GM12891 (cell line): ENCODE measurements around the gene ARHGAP12.
"Not testable (repeated sequence)": the region's sequence is repeated elsewhere in the genome, so short reads cannot be mapped to it uniquely, and the experiment has no call there.

Experiments used
- DNase-seq: peaks from one replicate; pipeline ENCODE4 v3.0.0; 2011; ENCODE audit warnings: low spot score; ENCODE audit not compliant: insufficient read length
- FAIRE-seq: peaks from 2 replicates; lab custom pipeline; 2011; peaks lifted over from hg19 to GRCh38; lab: Jason Lieb, UNC
- PAX5 ChIP-seq: IDR thresholded peaks from 2 replicates; pipeline ENCODE4 v1.6.1; 2011; ENCODE audit warnings: low read length, moderate library complexity, mild to moderate bottlenecking; ENCODE audit not compliant: insufficient read depth, severe bottlenecking
- POLR2A ChIP-seq: IDR thresholded peaks from 2 replicates; pipeline ENCODE4 v1.6.1; 2011; ENCODE audit warnings: low read depth, low read length, control low read depth
- POLR2AphosphoS5 ChIP-seq: IDR thresholded peaks from 2 replicates; pipeline ENCODE4 v1.6.1; 2011; ENCODE audit warnings: low read depth, low read length, control low read depth
- POU2F2 ChIP-seq: IDR thresholded peaks from 2 replicates; pipeline ENCODE4 v1.6.1; 2011; ENCODE audit warnings: low read depth, mild to moderate bottlenecking, control low read depth, low read length, moderate library complexity
- SPI1 ChIP-seq: IDR thresholded peaks from 2 replicates; pipeline ENCODE4 v1.6.1; 2011; ENCODE audit warnings: low read depth, low read length, control low read depth
- TAF1 ChIP-seq: IDR thresholded peaks from 2 replicates; pipeline ENCODE4 v1.6.1; 2011; ENCODE audit warnings: low read depth, low read length, control low read depth

Gene ARHGAP12

DNA sequence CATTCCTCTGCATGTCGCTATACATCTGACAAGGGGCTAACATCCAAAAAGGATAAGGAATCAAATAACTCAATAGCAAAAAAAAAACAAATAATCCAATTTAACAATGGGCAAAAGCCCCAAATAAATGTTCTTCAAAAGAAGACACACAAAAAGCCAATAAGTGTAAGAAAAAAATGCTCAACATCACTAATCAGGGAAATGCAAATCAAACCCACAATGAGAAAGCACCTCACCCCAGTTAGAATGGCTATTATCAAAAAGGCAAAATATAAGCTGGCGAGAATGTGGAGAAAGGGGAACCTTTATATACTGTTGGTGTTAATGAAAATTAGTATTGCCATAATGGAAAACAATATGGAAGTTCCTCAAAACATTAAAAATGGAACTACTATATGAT, 14.3 kb downstream of the ARHGAP12 start:
- FAIRE-seq (no peak), DNase-seq (no peak)
- TF ChIP-seq TAF1 (no peak), POU2F2 (no peak), SPI1 (no peak), POLR2AphosphoS5 (no peak), PAX5 (no peak), POLR2A (no peak)

DNA sequence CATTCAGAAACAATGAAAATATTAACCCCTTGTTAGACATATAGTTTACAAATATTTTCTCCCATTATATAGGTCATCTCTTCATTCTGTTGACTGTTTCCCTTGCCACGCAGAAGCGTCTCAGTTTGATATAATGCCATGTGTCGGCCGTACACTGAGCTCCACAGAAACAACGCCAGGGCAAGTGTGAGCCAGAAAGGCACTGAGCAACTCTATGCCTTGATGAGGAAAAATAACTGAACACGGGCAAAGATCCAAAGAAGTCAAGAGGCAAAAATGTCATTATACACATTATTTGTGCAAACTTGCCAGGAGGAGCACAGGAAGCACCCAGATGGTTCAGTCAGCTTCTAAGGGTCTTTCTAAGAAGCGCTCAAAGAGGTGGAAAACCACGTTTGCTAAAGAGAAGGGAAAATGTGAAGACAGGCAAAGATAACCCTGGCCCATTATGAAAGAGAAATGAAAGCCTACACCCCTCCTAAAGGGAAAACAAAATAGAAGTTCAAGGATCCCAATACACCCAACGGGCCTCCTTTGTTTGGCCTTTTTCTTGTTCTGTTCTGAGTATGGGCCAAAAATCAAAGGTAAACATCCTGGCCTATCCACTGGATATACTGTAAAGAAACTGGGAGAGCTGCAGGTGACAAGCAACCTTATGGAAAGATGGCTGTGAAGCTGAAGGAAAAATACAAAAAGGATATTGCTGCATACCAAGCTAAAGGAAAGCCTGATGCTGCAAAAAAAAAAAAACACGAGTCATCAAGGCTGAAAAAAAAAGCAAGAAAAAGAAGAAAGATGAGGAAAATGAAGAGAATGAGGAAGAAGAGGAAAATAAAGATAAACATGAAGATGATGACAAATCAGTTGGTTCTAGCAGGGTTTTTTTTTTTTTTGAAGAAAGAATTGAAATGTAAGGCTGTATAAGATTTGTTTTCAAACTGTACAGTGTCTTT, 15.5 kb downstream of the ARHGAP12 start:
- TF ChIP-seq TAF1 (no peak), POLR2A (no peak), PAX5 (no peak)
- DNase-seq = no peak
- no peak for FAIRE-seq

DNA sequence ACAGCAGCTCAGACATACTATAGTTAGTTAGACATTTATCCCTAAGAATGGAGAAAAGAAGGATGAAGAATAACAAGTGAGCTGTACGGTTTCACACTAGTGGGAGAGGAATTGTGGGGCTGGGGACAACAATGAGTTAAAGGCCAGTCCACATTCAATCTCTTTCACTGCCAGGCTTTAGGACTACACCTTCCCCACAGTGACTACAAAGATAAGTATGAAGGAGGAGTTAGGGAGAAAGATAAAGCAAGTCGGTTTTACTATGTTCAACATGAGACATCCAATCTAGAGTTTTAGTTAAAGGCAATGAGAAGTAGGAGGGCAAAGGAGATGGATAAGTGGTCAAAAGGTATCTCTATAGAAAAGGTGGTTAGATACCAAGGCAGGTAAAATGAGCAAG, 16.3 kb downstream of the ARHGAP12 start:
- TF ChIP-seq SPI1 (no peak), POLR2A (no peak), POLR2AphosphoS5 (no peak), POU2F2 (no peak), PAX5 (no peak), TAF1 (no peak)
- DNase-seq (no peak), FAIRE-seq (no peak)

DNA sequence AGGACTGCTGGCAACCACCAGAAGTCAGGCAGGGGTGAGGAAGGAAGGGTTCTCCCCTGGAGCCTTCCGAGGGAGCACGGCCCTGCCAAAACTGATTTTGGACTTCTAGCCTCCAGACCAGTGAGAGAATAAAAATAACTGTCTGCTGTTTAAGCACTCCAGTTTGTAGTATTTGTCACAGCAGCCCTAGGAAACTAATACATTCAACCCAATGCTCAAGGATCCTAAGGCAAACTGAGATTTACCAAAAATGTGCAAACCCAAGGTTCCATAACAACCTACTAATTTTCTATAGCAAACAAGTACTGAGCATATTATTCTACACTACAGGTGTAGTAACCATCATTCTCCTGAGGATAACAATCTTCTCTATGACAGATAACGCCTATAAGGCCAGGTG, 18.6 kb downstream of the ARHGAP12 start:
- DNase-seq (no peak), FAIRE-seq (no peak)
- TF ChIP-seq SPI1 = no peak
- no peak for TF ChIP-seq TAF1
- TF ChIP-seq POLR2AphosphoS5 = no peak
- no peak for TF ChIP-seq POLR2A
- TF ChIP-seq PAX5 = no peak
- no peak for TF ChIP-seq POU2F2

DNA sequence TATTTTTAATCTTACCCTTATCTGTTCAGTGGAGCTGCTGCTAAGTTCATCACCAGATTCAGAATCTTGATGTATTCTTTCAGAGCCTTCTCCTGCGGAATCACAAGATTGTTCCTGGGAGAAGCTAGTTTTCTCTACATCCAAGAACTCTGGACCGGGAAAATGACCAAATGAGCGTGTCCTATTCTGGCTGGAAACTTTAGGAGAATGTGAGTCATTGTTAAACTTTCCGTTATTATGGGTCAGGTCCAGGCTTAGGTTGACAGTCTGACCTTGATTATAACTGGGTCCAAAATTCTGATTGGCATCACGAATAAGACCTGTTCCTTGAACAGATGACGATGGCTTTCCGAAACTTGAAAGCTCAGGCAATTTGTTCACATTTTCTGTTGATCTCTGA, 20.5 kb downstream of the ARHGAP12 start:
- FAIRE-seq (no peak), DNase-seq (no peak)
- no peak for TF ChIP-seq POLR2A
- no peak for TF ChIP-seq POU2F2
- no peak for TF ChIP-seq POLR2AphosphoS5
- no peak for TF ChIP-seq SPI1
- TF ChIP-seq TAF1 = no peak
- no peak for TF ChIP-seq PAX5

DNA sequence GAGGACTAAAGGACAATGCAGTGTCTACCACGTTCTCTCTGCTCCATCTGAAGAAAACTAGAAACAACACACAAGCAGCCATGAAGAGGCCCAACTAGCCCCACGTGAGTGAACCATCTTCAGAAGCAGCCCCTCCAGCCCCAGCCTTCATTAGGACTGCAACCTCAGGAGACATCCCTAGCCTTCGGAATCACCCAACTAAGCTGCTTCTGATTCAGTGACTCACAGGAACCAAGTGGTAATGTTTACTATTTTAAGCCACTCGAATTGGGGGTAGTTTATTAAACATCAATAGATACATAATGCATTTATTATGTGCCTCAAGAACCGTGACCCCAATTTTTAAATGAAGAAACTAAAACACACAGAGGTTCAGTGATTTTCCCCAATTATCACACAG, 22.6 kb downstream of the ARHGAP12 start:
- no peak for DNase-seq
- FAIRE-seq = no peak
- no peak for TF ChIP-seq SPI1
- TF ChIP-seq TAF1 = no peak
- TF ChIP-seq POLR2A = no peak
- TF ChIP-seq POU2F2 = no peak
- TF ChIP-seq POLR2AphosphoS5 = no peak
- no peak for TF ChIP-seq PAX5

DNA sequence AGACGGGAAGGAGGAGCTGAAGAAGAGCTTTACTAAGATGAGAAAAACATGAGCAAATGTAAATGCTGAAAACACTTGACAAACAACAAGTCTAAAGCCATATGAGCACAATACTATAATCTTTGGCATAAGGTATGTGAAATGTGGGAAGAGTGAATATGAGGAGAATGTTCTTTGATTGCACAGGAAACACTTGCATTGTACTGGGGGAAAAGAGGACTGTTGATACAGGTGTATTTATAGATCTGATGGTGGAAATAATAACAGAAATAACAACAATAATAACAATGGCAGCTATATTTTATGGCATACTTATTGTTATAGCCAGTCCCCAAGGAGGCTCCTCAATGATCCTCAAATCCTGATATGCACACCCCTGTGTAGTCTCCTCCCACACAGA, 23.0 kb downstream of the ARHGAP12 start:
- TF ChIP-seq PAX5 (no peak), SPI1 (no peak), POU2F2 (no peak), POLR2AphosphoS5 (no peak), POLR2A (no peak), TAF1 (no peak)
- no peak for DNase-seq
- no peak for FAIRE-seq

DNA sequence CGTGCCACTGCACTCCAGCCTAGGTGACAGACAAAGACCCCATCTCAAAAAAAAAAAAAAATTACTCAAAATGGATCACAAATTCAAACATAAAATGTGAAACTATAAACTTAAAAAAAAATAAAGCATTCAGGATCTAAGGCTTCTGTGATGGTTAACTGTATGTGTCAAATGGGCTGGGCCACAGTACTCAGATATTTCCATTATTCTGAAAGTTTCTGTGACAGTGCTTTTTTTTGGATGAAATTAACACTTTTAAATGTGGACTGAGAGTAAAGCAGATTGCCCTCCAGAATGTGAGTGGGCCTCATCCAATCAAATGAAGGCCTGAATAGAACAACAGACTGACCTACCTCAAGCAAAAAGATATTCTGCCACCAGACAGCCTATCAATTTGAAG, 26.0 kb downstream of the ARHGAP12 start:
- FAIRE-seq (no peak), DNase-seq (no peak)
- TF ChIP-seq TAF1 (no peak), POLR2A (no peak), SPI1 (no peak), POU2F2 (no peak), POLR2AphosphoS5 (no peak), PAX5 (no peak)

DNA sequence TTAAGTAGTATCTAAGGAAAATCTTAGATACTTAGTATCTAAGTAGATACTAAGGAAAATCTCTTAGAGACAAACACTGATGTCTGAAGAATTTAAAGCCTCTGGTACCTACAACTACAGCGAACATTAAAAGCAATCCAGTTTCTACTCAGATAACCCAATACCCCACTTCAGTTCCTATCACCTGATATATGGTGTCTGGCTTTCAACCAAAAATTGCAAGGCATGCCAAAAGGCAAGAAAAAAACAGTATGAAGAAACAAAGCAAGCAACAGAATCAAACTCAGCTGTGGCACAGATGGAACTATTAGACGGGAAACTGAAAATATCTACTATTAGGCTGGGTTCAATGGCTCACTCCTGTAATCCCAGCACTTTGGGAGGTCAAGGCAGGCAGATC, 31.1 kb downstream of the ARHGAP12 start:
- DNase-seq (no peak), FAIRE-seq (no peak)
- TF ChIP-seq TAF1 (no peak), POLR2AphosphoS5 (no peak), POU2F2 (no peak), SPI1 (no peak), PAX5 (no peak), POLR2A (no peak)

DNA sequence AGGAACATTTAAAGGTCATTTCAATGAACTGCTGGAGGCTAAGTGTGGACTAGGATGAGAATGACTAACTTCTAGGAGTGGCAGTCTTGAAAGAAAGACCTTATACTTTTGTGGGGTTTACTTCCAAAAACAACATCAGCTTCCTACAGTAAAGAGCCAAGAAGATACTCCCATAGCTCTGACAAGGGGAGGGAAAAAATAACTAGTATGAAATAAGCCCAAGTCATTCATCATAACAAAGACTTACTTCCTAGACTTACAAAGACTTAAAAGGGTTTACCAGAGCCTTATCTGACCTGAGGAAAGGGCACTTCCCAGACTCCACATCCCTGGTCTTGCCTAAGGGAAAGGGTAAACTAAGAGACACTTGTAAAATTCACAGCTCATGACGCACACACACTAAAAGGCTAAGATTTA, 31.7 kb downstream of the ARHGAP12 start:
- no peak for TF ChIP-seq SPI1
- TF ChIP-seq POU2F2 = no peak
- no peak for TF ChIP-seq POLR2AphosphoS5
- no peak for TF ChIP-seq POLR2A
- TF ChIP-seq TAF1 = no peak
- TF ChIP-seq PAX5 = no peak
- DNase-seq (no peak), FAIRE-seq (no peak)

DNA sequence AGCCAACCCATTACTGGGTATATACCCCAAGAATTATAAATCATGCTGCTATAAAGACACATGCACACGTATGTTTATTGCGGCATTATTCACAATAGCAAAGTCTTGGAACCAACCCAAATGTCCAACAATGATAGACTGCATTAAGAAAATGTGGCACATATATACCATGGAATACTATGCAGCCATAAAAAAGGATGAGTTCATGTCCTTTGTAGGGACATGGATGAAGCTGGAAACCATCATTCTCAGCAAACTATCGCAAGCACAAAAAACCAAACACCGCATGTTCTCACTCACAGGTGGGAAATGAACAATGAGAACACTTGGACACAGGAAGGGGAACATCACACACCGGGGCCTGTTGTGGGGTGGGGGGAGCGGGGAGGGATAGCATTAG, 32.9 kb downstream of the ARHGAP12 start:
- FAIRE-seq, DNase-seq: not testable (repeated sequence)
